Smooth muscle cell (in vitro differentiated cells): ENCODE data around the gene SPATC1L. TPM values are rescaled to one million over a fixed set of nuclear protein-coding genes. Genes with fewer than 3 reads are reported as not detected.

Experiments
- DNase-seq: peaks from one replicate; lab custom pipeline; 2025; ENCODE audit not compliant: unreplicated experiment; lab: John Stamatoyannopoulos, UW
- H2AFZ ChIP-seq: fragments of 200-600 bp; sonication (generic); 2 replicates; pipeline ENCODE4 v1.6.0; 2016; ENCODE audit warnings: antibody characterized with exemption, low read depth, mild to moderate bottlenecking
- H3F3A ChIP-seq: fragments of 200-600 bp; sonication (generic); 2 replicates; pipeline ENCODE4 v1.6.0; 2017; ENCODE audit warnings: antibody characterized with exemption, low read depth
- H3K27ac ChIP-seq: fragments of 200-600 bp; sonication (generic); 2 replicates; pipeline ENCODE4 v1.5.1; 2016; ENCODE audit warnings: low read depth, mild to moderate bottlenecking
- H3K27me3 ChIP-seq: fragments of 200-600 bp; sonication (generic); 2 replicates; pipeline ENCODE4 v1.6.1; 2016; ENCODE audit warnings: low read depth, mild to moderate bottlenecking
- H3K36me3 ChIP-seq: fragments of 200-600 bp; sonication (generic); 2 replicates; pipeline ENCODE4 v1.5.1; 2016; ENCODE audit warnings: low read depth
- H3K4me1 ChIP-seq: fragments of 200-600 bp; sonication (generic); 2 replicates; pipeline ENCODE4 v1.5.1; 2016; ENCODE audit warnings: low read depth
- H3K4me2 ChIP-seq: fragments of 200-600 bp; sonication (generic); 2 replicates; pipeline ENCODE4 v1.6.0; 2016; ENCODE audit warnings: mild to moderate bottlenecking
- H3K4me3 ChIP-seq: fragments of 200-600 bp; sonication (generic); 2 replicates; pipeline ENCODE4 v1.5.1; 2016; ENCODE audit warnings: mild to moderate bottlenecking
- H3K79me2 ChIP-seq: fragments of 200-600 bp; sonication (generic); 2 replicates; pipeline ENCODE4 v1.6.0; 2016; ENCODE audit warnings: low read depth, mild to moderate bottlenecking
- H3K9ac ChIP-seq: fragments of 200-600 bp; sonication (generic); 2 replicates; pipeline ENCODE4 v1.6.0; 2016; ENCODE audit warnings: low read depth
- H3K9me3 ChIP-seq: fragments of 200-600 bp; sonication (generic); replicated peaks from 2 replicates; pipeline ENCODE4 v1.5.1; 2016; ENCODE audit warnings: low read depth
- H4K20me1 ChIP-seq: fragments of 200-600 bp; sonication (generic); 2 replicates; pipeline ENCODE4 v1.6.0; 2016; ENCODE audit warnings: low read depth
- CTCF ChIP-seq: fragments of 200-600 bp; sonication (generic); IDR thresholded peaks from 2 replicates; pipeline ENCODE4 v1.5.1; 2017; ENCODE audit warnings: borderline replicate concordance, mild to moderate bottlenecking, antibody characterized with exemption; ENCODE audit not compliant: insufficient read depth, poor library complexity, severe bottlenecking
- WGBS: methylation state at CpG from one replicate; pipeline ENCODE4 v1.1.7; 2016; ENCODE audit warnings: low lambda C conversion rate; 5-methylcytosine and 5-hydroxymethylcytosine counted together
- polyA plus RNA-seq: library from polyadenylated mRNA; unstranded; fragments of >200 nt; fragmentation: Nextera tagmentation; extraction: Ambion mirVana; gene quantifications from 2 replicates; pipeline ENCODE4 v1.2.1, GENCODE V29; 2016
- total RNA-seq: library from RNA; depleted of rRNA; stranded (reverse); fragments of >200 nt; gene quantifications from 2 replicates; pipeline ENCODE4 v1.2.3, GENCODE V29; 2014

Gene SPATC1L
- total and polyA plus RNA-seq, 2 experiments from 2014 or later, result 6.4 to 36.5 TPM

GRCh38 chr21:46151261-46151988 lies 32.8 kb downstream of the SPATC1L start:
- no peak overlapping the region for H3K4me3 ChIP-seq
- H3K9ac ChIP-seq, result no peak overlapping the region
- 92% methylated on average over 45 of the region's 47 CpGs for WGBS
- H3K4me1 ChIP-seq, result peaks cover 9% of the 10 kb centered on the region
- no peak for TF ChIP-seq CTCF
- H3K27me3 ChIP-seq, result no peaks in the 10 kb centered on the region
- no peak overlapping the region for H3K4me2 ChIP-seq
- H3F3A ChIP-seq, result no peaks in the 10 kb centered on the region
- no peaks in the 10 kb centered on the region for H4K20me1 ChIP-seq
- no peaks in the 10 kb centered on the region for H3K9me3 ChIP-seq
- no peak for DNase-seq
- H3K27ac ChIP-seq, result no peak overlapping the region
- H2AFZ ChIP-seq, result no peak overlapping the region
- H3K79me2 ChIP-seq, result no peaks in the 10 kb centered on the region
- no peaks in the 10 kb centered on the region for H3K36me3 ChIP-seq

GRCh38 chr21:46150491-46151121 lies 33.7 kb downstream of the SPATC1L start:
- no peaks in the 10 kb centered on the region for H3K36me3 ChIP-seq
- no peaks in the 10 kb centered on the region for H3K27me3 ChIP-seq
- peaks cover 9% of the 10 kb centered on the region for H3K4me1 ChIP-seq
- TF ChIP-seq CTCF, result no peak
- no peak overlapping the region for H3K4me2 ChIP-seq
- H4K20me1 ChIP-seq, result no peaks in the 10 kb centered on the region
- no peak for DNase-seq
- H3F3A ChIP-seq, result no peaks in the 10 kb centered on the region
- no peak overlapping the region for H2AFZ ChIP-seq
- no peak overlapping the region for H3K9ac ChIP-seq
- H3K9me3 ChIP-seq, result no peaks in the 10 kb centered on the region
- no peak overlapping the region for H3K4me3 ChIP-seq
- H3K79me2 ChIP-seq, result no peaks in the 10 kb centered on the region
- WGBS, result 94% methylated on average over 24 of the region's 24 CpGs
- no peak overlapping the region for H3K27ac ChIP-seq

GRCh38 chr21:46150073-46150472 lies 34.2 kb downstream of the SPATC1L start:
- no peak overlapping the region for H3K4me3 ChIP-seq
- no peaks in the 10 kb centered on the region for H3K9me3 ChIP-seq
- no peak overlapping the region for H3K27ac ChIP-seq
- no peaks in the 10 kb centered on the region for H3K36me3 ChIP-seq
- H3K9ac ChIP-seq, result no peak overlapping the region
- H2AFZ ChIP-seq, result no peak overlapping the region
- peaks cover 9% of the 10 kb centered on the region for H3K4me1 ChIP-seq
- H4K20me1 ChIP-seq, result no peaks in the 10 kb centered on the region
- H3F3A ChIP-seq, result no peaks in the 10 kb centered on the region
- H3K27me3 ChIP-seq, result no peaks in the 10 kb centered on the region
- no peak for DNase-seq
- 95% methylated on average over 19 of the region's 19 CpGs for WGBS
- no peaks in the 10 kb centered on the region for H3K79me2 ChIP-seq
- no peak overlapping the region for H3K4me2 ChIP-seq
- no peak for TF ChIP-seq CTCF
